ENCODE results near the gene PTPN9.

DNA sequence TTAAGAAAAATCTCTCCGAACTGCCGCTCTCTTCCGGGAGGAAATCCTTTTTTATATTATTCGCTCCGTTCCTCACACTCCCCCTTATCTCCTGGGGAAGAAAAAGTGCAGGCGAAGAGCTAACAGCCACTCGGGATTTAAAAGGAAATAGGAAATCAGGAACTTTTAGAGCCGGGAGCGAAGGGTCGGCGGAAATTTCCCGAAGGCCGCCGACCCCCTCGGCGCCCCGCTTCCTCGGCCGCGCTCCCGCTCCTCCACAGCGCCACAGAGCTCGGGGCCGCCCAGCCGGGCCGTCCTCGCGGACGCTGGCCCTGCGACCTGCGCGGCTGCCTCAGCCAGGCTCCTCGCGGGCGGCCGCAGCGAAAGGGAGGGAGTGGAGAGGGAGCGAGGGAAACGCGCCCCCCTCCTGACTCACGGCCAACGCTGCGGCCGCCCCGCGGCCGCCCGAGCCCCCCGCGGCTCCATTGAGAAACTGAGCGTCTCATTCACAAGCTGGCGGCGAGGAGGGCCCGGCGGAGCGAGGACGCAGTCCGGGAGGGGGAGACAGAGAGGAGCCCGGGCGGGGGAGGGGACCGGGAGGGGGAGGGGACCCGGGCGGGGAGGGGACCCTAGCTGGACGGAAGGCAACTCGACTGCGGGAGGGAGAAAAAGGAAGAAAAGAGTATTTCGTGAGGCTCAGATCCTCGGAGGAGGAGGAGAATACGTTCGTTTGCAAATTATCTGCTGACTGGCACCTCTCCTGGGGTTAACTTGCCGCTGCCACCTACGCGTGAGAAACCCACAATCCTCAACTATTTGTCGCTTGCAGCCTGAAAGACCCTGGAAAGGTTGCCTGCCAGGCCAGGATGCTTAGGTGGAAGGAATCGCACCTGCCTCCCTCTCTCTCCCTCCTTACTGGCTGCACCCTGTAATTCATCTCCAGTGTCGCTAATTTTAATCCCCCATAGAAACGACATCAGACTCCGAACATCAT lies at the start of gene PTPN9:
- TF ChIP-seq, protein P1, sequence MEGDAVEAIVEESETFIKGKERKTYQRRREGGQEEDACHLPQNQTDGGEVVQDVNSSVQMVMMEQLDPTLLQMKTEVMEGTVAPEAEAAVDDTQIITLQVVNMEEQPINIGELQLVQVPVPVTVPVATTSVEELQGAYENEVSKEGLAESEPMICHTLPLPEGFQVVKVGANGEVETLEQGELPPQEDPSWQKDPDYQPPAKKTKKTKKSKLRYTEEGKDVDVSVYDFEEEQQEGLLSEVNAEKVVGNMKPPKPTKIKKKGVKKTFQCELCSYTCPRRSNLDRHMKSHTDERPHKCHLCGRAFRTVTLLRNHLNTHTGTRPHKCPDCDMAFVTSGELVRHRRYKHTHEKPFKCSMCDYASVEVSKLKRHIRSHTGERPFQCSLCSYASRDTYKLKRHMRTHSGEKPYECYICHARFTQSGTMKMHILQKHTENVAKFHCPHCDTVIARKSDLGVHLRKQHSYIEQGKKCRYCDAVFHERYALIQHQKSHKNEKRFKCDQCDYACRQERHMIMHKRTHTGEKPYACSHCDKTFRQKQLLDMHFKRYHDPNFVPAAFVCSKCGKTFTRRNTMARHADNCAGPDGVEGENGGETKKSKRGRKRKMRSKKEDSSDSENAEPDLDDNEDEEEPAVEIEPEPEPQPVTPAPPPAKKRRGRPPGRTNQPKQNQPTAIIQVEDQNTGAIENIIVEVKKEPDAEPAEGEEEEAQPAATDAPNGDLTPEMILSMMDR (IDR thresholded peaks at IDR 0.05; ENCODE audit: insufficient read depth, low read length, poor library complexity, severe bottlenecking) = no peak
- no peak for TF ChIP-seq EZH2phosphoT487 (conservative IDR thresholded peaks at IDR 0.05; ENCODE audit: low read length)

Data from SU-DHL-6 (cell line).